ENCODE data around the gene ENO4. TPM values are rescaled to one million over a fixed set of nuclear protein-coding genes. Genes with fewer than 3 reads are reported as not detected.

ENO4 gene
- total RNA-seq, 1 donor from 2014 or later: 0.70 TPM

- Mint-ChIP-seq H3K9me3 (ENCODE audit: unreplicated experiment) (no peaks in the 10 kb centered on the region), H3K36me3 (ENCODE audit: unreplicated experiment) (no peaks in the 10 kb centered on the region), H3K27me3 (ENCODE audit: unreplicated experiment) (no peaks in the 10 kb centered on the region), H3K27ac (ENCODE audit: unreplicated experiment) (no peak overlapping the region), H3K4me3 (ENCODE audit: unreplicated experiment) (no peak overlapping the region), H3K4me1 (ENCODE audit: unreplicated experiment) (peaks cover 30% of the 10 kb centered on the region)
- TF ChIP-seq CTCF (IDR thresholded peaks at IDR 0.05): no peak
- no peak for DNase-seq (ENCODE audit: extremely low spot score, unreplicated experiment)
These were observed 43.8 kb downstream of the ENO4 start for GRCh38 chr10:116892907-116893685.

DNA sequence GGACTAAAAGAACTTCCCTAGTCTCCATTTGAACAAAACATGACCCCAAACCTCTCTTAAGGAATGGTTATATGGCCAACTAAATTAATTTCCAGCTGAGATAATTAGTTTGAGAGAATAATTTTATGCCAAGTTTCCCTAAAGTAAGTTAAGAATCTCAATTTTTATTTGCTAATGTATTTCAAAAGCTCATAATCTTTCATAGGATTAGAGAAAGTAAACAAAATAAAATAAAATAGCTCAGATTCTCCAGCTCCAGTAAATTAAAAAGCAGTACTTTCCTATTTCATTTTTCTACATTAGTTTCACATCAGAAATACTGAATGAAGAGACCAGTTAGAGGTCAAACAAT is 44.4 kb downstream of the ENO4 start:
- TF ChIP-seq CTCF (IDR thresholded peaks at IDR 0.05): no peak
- Mint-ChIP-seq H3K27ac (ENCODE audit: unreplicated experiment) (no peak overlapping the region), H3K4me3 (ENCODE audit: unreplicated experiment) (no peak overlapping the region)

DNA sequence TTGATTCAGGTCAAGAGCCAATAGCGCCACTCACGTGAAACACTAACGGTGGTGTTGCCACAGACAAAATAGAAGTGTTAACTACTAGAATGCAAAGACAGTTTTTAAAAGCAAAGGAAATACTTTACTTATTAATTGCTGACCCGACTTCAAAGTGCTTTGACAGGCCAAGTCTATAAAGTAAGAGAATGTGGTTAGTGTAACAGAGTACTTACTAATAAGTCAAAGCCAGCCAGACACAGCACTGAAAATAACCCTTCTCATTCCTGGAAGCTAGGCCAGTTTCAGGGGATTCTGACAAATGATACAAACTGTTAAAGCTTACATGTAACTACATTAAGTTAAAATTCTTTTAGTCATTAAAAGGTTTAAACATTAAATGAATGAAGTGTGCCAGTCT is 50.3 kb downstream of the ENO4 start:
- H3K27me3 Mint-ChIP-seq (ENCODE audit: unreplicated experiment): no peaks in the 10 kb centered on the region
- H3K4me1 Mint-ChIP-seq (ENCODE audit: unreplicated experiment): no peaks in the 10 kb centered on the region
- peaks cover 17% of the 10 kb centered on the region for H3K36me3 Mint-ChIP-seq (ENCODE audit: unreplicated experiment)
- no peaks in the 10 kb centered on the region for H3K9me3 Mint-ChIP-seq (ENCODE audit: unreplicated experiment)
- H3K4me3 Mint-ChIP-seq (ENCODE audit: unreplicated experiment): no peak overlapping the region
- TF ChIP-seq CTCF (IDR thresholded peaks at IDR 0.05): no peak
- no peak overlapping the region for H3K27ac Mint-ChIP-seq (ENCODE audit: unreplicated experiment)
- no peak for DNase-seq (ENCODE audit: extremely low spot score, unreplicated experiment)

More for the DNA sequence above, 44.4 kb downstream of the ENO4 start:
- Mint-ChIP-seq H3K9me3 (ENCODE audit: unreplicated experiment) (no peaks in the 10 kb centered on the region), H3K36me3 (ENCODE audit: unreplicated experiment) (no peaks in the 10 kb centered on the region), H3K4me1 (ENCODE audit: unreplicated experiment) (peaks cover 24% of the 10 kb centered on the region), H3K27me3 (ENCODE audit: unreplicated experiment) (no peaks in the 10 kb centered on the region)
- no peak for DNase-seq (ENCODE audit: extremely low spot score, unreplicated experiment)

GRCh38 chr10:116905845-116906210 is 56.5 kb downstream of the ENO4 start:
- peaks cover 21% of the 10 kb centered on the region for H3K36me3 Mint-ChIP-seq (ENCODE audit: unreplicated experiment)

More at GRCh38 chr10:116905845-116906210, 56.5 kb downstream of the ENO4 start:
- Mint-ChIP-seq H3K9me3 (ENCODE audit: unreplicated experiment) (no peaks in the 10 kb centered on the region), H3K27ac (ENCODE audit: unreplicated experiment) (no peak overlapping the region), H3K27me3 (ENCODE audit: unreplicated experiment) (no peaks in the 10 kb centered on the region), H3K4me1 (ENCODE audit: unreplicated experiment) (no peaks in the 10 kb centered on the region), H3K4me3 (ENCODE audit: unreplicated experiment) (no peak overlapping the region)
- DNase-seq (ENCODE audit: extremely low spot score, unreplicated experiment): no peak
- no peak for TF ChIP-seq CTCF (IDR thresholded peaks at IDR 0.05)

All from osteocyte (in vitro differentiated cells).